GM18951 (cell line): ENCODE data around the gene TRUB1.
"Not testable (repeated sequence)": the region's sequence is repeated elsewhere in the genome, so short reads cannot be mapped to it uniquely, and the experiment has no call there.

Experiments used
- POLR2A ChIP-seq: IDR thresholded peaks from 4 replicates; pipeline ENCODE4 v1.6.1; 2011; ENCODE audit warnings: mild to moderate bottlenecking; ENCODE audit not compliant: insufficient read length, insufficient read depth; ENCODE audit errors: extremely low read depth
- in situ Hi-C: fragments of 300-500 bp; cut with MboI; formaldehyde crosslinking; loops from one replicate; pipeline ENCODE4 v1.12.0; 2022; ENCODE audit warnings: low sequenced_read_pairs, mixed read lengths, inconsistent platforms; ENCODE audit not compliant: unreplicated experiment

Gene TRUB1

GRCh38 chr10:114932225-114932624 lies 5.8 kb upstream of the TRUB1 start:
- in situ Hi-C loops: no loop called here

GRCh38 chr10:114932945-114933344 lies 5.0 kb upstream of the TRUB1 start:
- in situ Hi-C loops: no loop called here

More at GRCh38 chr10:114932225-114932624, 5.8 kb upstream of the TRUB1 start:
- no peak for TF ChIP-seq POLR2A

GRCh38 chr10:114933588-114933987 lies 4.4 kb upstream of the TRUB1 start:
- in situ Hi-C loops: no loop called here
- no peak for TF ChIP-seq POLR2A

More at GRCh38 chr10:114932945-114933344, 5.0 kb upstream of the TRUB1 start:
- no peak for TF ChIP-seq POLR2A

GRCh38 chr10:114933995-114934394 lies 4.0 kb upstream of the TRUB1 start:
- in situ Hi-C loops: not testable (repeated sequence)

- no peak for TF ChIP-seq POLR2A
- in situ Hi-C loops: no loop called here
Measured at GRCh38 chr10:114938856-114939193, 830 bp downstream of the TRUB1 start.

GRCh38 chr10:114940735-114941134 lies 2.7 kb downstream of the TRUB1 start:
- in situ Hi-C loops: no loop called here

GRCh38 chr10:114943000-114943399 lies 5.0 kb downstream of the TRUB1 start:
- in situ Hi-C loops: no loop called here
- no peak for TF ChIP-seq POLR2A

More at GRCh38 chr10:114940735-114941134, 2.7 kb downstream of the TRUB1 start:
- no peak for TF ChIP-seq POLR2A

GRCh38 chr10:114953047-114953446 lies 15.1 kb downstream of the TRUB1 start:
- in situ Hi-C loops: no loop called here
- TF ChIP-seq POLR2A: no peak

- no peak for TF ChIP-seq POLR2A
- in situ Hi-C loops: no loop called here
Measured at GRCh38 chr10:114955984-114956383, 18.0 kb downstream of the TRUB1 start.

- no peak for TF ChIP-seq POLR2A
- in situ Hi-C loops: no loop called here
Measured at GRCh38 chr10:114956466-114956865, 18.5 kb downstream of the TRUB1 start.

- in situ Hi-C loops: no loop called here
- TF ChIP-seq POLR2A: no peak
Measured at GRCh38 chr10:114957122-114957521, 19.1 kb downstream of the TRUB1 start.

GRCh38 chr10:114957673-114958072 lies 19.7 kb downstream of the TRUB1 start:
- in situ Hi-C loops: no loop called here
- TF ChIP-seq POLR2A: no peak

- TF ChIP-seq POLR2A: no peak
- in situ Hi-C loops: no loop called here
Measured at GRCh38 chr10:114962441-114962840, 24.4 kb downstream of the TRUB1 start.

- no peak for TF ChIP-seq POLR2A
- in situ Hi-C loops: no loop called here
Measured at GRCh38 chr10:114963908-114964307, 25.9 kb downstream of the TRUB1 start.

GRCh38 chr10:114967071-114967470 lies 29.1 kb downstream of the TRUB1 start:
- in situ Hi-C loops: no loop called here
- no peak for TF ChIP-seq POLR2A
